ENCODE results near the gene WSCD1.

The WSCD1 gene

GRCh38 chr17:6142701-6143100, 72.5 kb downstream of the WSCD1 start:
- TF ChIP-seq SNAI2 (CRISPR knock-in tag; IDR thresholded peaks at IDR 0.05) (no peak), CSDC2 (CRISPR knock-in tag; IDR thresholded peaks at IDR 0.05) (no peak), ZFP30 (CRISPR knock-in tag; IDR thresholded peaks at IDR 0.05) (no peak), ISL1 (CRISPR knock-in tag; IDR thresholded peaks at IDR 0.05) (no peak), RARB (CRISPR knock-in tag; IDR thresholded peaks at IDR 0.05) (no peak), ARNTL (CRISPR knock-in tag; IDR thresholded peaks at IDR 0.05; ENCODE audit: borderline replicate concordance, low read depth) (no peak), ZFP3 (CRISPR knock-in tag; IDR thresholded peaks at IDR 0.05) (no peak), ZNF565 (CRISPR knock-in tag; conservative IDR thresholded peaks at IDR 0.05; ENCODE audit: low read depth) (no peak)
- TF ChIP-seq, protein P1, sequence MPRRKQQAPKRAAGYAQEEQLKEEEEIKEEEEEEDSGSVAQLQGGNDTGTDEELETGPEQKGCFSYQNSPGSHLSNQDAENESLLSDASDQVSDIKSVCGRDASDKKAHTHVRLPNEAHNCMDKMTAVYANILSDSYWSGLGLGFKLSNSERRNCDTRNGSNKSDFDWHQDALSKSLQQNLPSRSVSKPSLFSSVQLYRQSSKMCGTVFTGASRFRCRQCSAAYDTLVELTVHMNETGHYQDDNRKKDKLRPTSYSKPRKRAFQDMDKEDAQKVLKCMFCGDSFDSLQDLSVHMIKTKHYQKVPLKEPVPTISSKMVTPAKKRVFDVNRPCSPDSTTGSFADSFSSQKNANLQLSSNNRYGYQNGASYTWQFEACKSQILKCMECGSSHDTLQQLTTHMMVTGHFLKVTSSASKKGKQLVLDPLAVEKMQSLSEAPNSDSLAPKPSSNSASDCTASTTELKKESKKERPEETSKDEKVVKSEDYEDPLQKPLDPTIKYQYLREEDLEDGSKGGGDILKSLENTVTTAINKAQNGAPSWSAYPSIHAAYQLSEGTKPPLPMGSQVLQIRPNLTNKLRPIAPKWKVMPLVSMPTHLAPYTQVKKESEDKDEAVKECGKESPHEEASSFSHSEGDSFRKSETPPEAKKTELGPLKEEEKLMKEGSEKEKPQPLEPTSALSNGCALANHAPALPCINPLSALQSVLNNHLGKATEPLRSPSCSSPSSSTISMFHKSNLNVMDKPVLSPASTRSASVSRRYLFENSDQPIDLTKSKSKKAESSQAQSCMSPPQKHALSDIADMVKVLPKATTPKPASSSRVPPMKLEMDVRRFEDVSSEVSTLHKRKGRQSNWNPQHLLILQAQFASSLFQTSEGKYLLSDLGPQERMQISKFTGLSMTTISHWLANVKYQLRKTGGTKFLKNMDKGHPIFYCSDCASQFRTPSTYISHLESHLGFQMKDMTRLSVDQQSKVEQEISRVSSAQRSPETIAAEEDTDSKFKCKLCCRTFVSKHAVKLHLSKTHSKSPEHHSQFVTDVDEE (CRISPR knock-in tag; IDR thresholded peaks at IDR 0.05): no peak
- no peak for ATAC-seq

DNA sequence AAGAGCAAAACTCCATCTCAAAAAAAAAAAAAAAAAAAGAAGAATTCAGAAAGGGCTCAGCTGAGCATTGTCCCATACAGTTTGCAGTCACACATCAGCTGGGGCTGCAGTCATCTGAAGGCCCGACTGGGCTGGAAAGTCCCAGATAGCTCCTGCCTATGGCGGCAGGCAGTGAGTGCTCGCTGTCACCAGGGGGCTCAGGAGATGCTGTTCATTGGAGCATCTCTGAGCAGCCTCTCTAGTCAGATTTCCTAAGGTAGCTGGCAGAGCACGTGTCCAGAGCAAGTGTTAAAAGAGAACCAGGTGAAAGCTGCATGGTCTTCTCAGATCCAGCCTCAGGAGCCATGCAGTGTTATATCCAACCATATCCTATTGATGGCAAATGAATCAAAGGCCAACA, 75.8 kb downstream of the WSCD1 start:
- TF ChIP-seq ZNF70 (CRISPR knock-in tag; IDR thresholded peaks at IDR 0.05): no peak
- TF ChIP-seq CSDC2 (CRISPR knock-in tag; IDR thresholded peaks at IDR 0.05): no peak
- no peak for TF ChIP-seq RARB (CRISPR knock-in tag; IDR thresholded peaks at IDR 0.05)
- TF ChIP-seq ARNTL (CRISPR knock-in tag; IDR thresholded peaks at IDR 0.05; ENCODE audit: borderline replicate concordance, low read depth): no peak
- TF ChIP-seq PATZ1 (CRISPR knock-in tag; IDR thresholded peaks at IDR 0.05; ENCODE audit: borderline replicate concordance): no peak
- TF ChIP-seq CREB5 (CRISPR knock-in tag; IDR thresholded peaks at IDR 0.05; ENCODE audit: low read depth): no peak
- no peak for TF ChIP-seq POU6F1 (CRISPR knock-in tag; IDR thresholded peaks at IDR 0.05; ENCODE audit: borderline replicate concordance, low read depth)
- TF ChIP-seq GLIS3 (CRISPR knock-in tag; IDR thresholded peaks at IDR 0.05): no peak
- no peak for TF ChIP-seq ESRRG (CRISPR knock-in tag; IDR thresholded peaks at IDR 0.05)
- TF ChIP-seq ZFP30 (CRISPR knock-in tag; IDR thresholded peaks at IDR 0.05): no peak
- no peak for TF ChIP-seq BACH2 (CRISPR knock-in tag; IDR thresholded peaks at IDR 0.05; ENCODE audit: borderline replicate concordance)
- no peak for TF ChIP-seq PPARA (CRISPR knock-in tag; IDR thresholded peaks at IDR 0.05; ENCODE audit: borderline replicate concordance)
- no peak for TF ChIP-seq ZNF565 (CRISPR knock-in tag; conservative IDR thresholded peaks at IDR 0.05; ENCODE audit: low read depth)
- TF ChIP-seq TCF4 (CRISPR knock-in tag; IDR thresholded peaks at IDR 0.05; ENCODE audit: borderline replicate concordance): no peak
- ATAC-seq: no peak

GRCh38 chr17:6147042-6147441, 76.9 kb downstream of the WSCD1 start:
- no peak for ATAC-seq
- TF ChIP-seq RARB (CRISPR knock-in tag; IDR thresholded peaks at IDR 0.05) (no peak), SNAI2 (CRISPR knock-in tag; IDR thresholded peaks at IDR 0.05) (no peak), TCF4 (CRISPR knock-in tag; IDR thresholded peaks at IDR 0.05; ENCODE audit: borderline replicate concordance) (no peak)

DNA sequence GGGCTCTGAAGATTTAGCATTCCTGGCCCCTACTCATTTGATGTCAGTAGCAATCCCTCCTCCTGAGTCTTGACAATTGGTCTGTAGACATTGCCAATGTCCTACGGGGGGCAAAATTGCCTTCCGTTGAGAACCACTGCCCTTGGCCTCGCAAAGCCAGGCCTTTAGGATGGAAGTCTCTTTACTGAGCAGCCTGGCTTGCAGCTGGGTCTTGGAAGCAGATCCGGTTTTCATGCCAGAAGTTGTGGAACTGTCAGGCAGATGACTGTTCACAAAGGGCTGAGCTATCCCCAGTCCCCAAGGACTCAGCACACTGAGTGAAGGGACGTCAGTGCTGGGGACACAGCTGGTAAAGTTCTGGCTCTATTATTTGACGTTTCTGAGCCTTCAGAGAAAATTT, 83.2 kb downstream of the WSCD1 start:
- TF ChIP-seq ARNTL (CRISPR knock-in tag; IDR thresholded peaks at IDR 0.05; ENCODE audit: borderline replicate concordance, low read depth) (no peak), ZFP3 (CRISPR knock-in tag; IDR thresholded peaks at IDR 0.05) (no peak), BACH2 (CRISPR knock-in tag; IDR thresholded peaks at IDR 0.05; ENCODE audit: borderline replicate concordance) (no peak), TCF4 (CRISPR knock-in tag; IDR thresholded peaks at IDR 0.05; ENCODE audit: borderline replicate concordance) (no peak), ZNF565 (CRISPR knock-in tag; conservative IDR thresholded peaks at IDR 0.05; ENCODE audit: low read depth) (no peak), ZC3H10 (CRISPR knock-in tag; IDR thresholded peaks at IDR 0.05) (no peak), ZFP30 (CRISPR knock-in tag; IDR thresholded peaks at IDR 0.05) (no peak)
- ATAC-seq: no peak
